ENCODE measurements around the gene REM2.

DNA sequence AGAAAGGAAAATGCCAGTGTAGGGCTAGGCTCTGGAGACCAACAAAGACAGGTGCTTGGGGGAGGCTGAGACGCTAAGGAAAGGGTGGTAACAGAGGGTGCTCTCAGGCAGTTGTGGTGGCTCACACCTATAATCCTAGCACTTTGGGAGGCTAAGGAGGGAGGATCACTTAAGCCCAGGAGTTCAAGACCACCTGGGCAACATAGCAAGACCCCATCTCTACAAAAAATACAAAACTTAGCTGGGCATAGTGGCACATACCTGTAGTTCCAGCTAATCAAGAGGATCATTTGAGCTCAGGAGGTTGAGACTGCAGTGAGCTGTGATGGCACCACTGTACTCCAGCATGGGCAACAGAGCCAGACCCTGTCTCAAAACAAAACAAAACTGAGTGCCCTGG lies 12.4 kb downstream of the REM2 start:
- TF ChIP-seq, protein P1, sequence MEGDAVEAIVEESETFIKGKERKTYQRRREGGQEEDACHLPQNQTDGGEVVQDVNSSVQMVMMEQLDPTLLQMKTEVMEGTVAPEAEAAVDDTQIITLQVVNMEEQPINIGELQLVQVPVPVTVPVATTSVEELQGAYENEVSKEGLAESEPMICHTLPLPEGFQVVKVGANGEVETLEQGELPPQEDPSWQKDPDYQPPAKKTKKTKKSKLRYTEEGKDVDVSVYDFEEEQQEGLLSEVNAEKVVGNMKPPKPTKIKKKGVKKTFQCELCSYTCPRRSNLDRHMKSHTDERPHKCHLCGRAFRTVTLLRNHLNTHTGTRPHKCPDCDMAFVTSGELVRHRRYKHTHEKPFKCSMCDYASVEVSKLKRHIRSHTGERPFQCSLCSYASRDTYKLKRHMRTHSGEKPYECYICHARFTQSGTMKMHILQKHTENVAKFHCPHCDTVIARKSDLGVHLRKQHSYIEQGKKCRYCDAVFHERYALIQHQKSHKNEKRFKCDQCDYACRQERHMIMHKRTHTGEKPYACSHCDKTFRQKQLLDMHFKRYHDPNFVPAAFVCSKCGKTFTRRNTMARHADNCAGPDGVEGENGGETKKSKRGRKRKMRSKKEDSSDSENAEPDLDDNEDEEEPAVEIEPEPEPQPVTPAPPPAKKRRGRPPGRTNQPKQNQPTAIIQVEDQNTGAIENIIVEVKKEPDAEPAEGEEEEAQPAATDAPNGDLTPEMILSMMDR (conservative IDR thresholded peaks at IDR 0.05) = no peak
- no peak for TF ChIP-seq ZFX (IDR thresholded peaks at IDR 0.05)

Data from C4-2B (cell line).